GM18526 (cell line): ENCODE results near the gene APCDD1.

ENCODE experiments used
- POLR2A ChIP-seq: IDR thresholded peaks from 3 replicates; pipeline ENCODE4 v1.6.1; 2011; ENCODE audit not compliant: insufficient read length; ENCODE audit errors: extremely low read depth

The APCDD1 gene

DNA sequence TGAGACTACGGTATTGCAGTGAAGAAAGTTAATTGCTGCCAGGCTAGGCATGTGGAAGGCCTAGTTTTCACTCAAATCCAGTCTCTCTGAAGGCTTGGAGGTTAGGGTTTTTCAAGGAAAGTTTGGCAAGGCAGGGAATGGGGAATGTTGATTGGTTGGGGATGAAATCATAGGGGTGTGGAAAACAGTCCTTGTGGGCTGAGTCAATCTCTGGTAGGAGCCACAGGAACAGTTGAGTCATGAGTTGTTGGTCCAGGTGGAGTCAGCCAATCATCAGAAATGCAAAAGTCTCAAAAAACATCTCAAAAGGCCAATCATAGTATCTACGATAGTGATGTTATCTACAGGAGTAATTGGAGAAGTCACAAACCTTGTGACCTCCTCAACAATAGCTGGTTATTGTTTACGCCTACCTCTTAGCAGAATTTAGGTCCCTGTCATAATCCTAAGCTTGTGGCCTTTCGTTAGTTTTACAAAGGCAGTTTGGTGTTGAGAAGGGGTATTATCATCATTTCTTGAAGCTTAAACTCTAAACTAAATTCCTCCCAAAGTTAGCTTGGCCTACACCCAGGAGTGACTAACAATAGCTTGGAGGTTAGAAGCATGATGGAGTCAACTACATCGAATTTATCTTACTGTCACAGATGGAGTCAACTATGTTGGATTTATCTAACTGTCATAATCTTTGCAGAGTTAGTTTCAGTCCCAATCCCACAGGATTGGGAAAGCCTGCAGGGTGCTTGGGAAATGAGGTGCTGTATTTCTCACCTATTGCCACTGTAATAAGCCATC lies 33.7 kb upstream of the APCDD1 start:
- no peak for TF ChIP-seq POLR2A

DNA sequence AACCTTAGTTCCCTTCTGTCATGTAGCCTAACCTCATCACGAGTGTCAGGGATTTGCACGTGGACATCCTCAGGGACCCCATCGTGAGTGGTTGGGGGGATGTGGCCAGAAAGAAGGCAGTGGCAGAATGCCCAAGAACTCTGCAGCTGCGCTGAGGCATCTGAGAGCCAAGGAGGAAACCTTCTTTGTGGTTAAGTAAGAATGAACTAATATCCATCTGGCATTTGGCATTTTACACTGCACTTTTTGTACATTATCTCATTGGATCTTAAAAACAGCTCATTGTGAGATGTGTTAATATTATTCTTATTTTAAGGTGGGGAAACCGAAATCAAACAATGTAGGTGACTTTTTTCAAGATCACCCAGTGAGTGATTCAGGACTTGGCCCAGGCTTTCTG lies 32.6 kb upstream of the APCDD1 start:
- TF ChIP-seq POLR2A = no peak

DNA sequence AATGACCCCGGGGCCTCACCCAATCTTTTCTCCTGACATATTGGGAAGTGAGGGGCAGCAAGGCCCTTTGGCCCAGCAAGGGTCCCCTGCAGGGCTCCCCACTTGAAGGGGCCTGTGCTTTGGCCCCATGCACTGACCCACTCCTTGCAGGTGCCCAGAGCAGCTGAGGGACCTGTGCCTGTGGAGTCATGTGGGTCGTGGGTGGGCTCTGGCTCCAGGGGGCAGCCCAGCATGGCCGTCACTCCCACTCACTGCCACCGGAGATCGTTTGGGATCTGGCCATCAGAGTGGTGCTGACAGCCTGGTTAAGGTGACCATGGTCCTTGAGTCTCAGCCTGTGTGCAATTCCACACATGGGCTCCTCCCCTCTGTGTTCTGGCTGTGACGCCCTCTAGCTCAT lies 31.7 kb upstream of the APCDD1 start:
- no peak for TF ChIP-seq POLR2A

DNA sequence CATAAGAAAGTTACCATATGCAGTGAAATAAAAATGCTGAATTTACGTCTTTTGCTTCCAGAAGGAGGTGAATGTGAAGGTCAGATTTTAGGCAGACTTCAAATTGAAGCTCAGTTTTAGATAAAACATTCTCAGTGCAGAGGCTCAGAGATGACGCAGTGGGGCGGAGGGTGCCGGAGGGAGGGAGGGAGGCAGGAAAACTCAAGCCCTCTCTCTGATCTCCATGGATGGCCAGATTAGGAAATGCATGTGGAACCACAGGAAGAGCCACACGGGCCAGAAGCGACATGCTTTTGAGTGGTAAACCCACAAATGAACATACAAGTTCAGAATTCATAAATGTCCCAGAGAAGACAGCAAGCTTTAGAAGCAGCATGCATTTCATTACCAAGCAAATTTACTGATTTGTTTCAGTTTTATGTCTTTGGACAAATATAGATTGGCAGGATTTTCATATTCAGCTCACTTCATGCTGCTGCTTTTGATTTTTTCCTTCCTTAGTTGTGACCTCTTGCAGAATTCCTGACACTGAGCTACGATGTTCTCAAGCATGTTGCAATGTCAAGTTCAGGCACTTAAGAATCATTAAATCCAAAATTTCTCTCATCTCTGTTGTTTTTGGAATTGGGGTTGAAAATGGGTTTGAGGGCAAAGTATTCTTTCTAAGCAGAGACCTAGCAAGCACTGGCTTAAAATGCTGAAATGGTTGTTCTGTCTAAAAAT lies 29.7 kb upstream of the APCDD1 start:
- no peak for TF ChIP-seq POLR2A

DNA sequence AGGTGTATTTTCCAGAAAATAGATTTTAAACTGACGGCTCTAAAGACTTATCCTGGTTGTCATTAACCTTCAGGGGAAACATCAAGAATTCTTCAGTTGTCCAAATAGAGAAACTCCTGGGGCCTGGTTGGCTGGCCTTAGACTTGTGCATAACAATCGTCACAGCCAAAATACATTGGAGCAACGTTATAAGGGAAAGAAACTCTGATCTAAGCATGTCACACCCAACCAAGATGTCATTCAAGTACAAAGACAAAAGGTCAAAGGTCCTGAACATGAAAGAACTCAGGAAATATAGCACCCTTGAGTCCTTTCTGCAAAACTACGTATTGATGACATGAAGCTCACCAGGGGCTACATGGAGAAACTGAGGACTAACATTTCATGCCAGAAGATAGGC lies 23.8 kb upstream of the APCDD1 start:
- no peak for TF ChIP-seq POLR2A

DNA sequence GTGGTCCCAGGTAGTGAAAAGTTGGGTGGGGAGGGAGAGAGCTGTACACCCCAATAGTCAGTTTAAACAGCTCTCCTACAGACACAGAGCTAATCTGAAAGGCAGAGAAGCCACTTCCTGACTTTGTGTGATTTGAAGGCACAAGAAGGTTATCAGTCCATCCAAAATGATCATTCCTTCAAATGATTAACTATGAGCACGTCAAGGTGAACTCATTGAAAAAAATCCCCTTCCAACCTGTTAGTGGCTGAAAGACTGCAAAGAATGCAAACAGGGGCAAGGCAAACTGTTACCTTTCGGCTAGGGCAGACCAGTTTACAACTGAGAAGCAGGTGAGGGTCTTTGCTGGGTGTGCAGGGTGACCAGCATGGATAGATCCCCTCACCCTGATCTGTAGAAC lies 22.8 kb upstream of the APCDD1 start:
- no peak for TF ChIP-seq POLR2A

DNA sequence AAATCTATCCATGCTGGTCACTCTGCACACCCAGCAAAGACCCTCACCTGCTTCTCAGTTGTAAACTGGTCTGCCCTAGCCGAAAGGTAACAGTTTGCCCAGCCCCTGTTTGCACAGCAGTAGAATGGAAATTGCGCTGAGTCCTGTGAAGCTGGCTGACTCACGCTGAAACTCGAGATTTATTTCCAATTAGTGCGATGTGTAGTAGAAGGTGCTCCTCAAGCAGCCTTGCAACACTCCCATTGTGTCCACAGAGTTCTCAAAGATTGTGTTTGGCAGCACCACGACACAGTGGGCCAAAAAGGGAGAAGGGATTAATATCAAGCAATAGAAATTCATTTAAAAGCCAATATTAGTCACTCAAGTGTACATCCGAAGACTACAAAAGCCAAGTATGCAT lies 21.7 kb upstream of the APCDD1 start:
- TF ChIP-seq POLR2A = no peak

DNA sequence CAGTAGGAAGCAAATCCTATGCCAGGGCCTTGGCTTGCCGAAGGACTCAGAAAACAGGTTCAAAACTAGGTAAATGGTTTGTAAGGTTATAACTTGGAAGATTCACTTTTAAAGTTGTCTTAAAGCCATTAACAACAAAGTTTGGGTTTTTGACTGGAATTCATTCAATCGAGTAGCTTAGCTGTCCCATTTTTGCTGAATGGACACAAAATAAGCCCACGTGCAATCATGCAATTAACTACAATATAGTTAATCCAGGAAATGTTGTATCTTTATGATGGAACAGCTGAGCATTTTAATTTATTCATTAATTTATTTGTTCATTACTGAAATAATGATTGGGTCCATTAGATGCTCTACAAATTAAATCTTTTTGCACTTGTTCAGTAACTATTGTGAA lies 18.3 kb upstream of the APCDD1 start:
- TF ChIP-seq POLR2A = no peak

DNA sequence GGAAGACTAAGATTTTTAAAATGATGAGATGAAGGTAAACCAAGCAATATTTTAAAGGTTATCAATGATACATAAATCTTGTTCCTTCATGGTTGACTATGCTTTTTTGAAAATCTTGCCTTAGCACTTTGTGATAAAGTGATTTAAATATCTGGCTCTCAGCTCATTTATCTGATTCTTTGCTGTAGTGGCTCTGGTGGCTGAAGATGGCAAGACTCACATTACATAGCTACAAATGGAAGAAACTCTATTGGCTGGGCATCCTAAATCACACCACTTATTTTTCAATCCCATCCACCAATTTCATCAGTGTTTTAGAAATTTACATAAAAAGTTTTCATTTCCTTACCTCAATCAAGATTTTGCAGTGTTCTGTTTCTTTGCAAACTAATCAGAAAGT lies 16.6 kb upstream of the APCDD1 start:
- TF ChIP-seq POLR2A = no peak

DNA sequence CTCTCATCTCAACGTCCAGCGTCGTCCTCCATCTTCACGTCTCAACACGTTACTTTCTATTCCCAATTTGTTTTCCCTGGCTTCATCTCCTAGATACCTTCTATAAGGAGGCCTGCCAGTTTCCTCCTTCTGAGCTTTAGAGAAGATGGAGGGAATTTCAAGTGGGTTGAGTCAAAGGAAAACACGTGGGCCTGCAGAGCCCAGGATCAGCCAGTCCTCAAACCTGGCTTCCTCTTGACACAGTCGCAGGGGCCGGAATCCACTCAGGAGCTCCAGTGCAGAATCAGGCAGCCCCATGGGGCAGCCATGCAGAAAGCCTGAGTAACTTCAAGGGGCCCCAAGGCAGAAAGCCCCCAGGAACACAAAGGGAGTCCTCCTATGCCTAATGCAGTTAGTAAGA lies 14.5 kb upstream of the APCDD1 start:
- no peak for TF ChIP-seq POLR2A

DNA sequence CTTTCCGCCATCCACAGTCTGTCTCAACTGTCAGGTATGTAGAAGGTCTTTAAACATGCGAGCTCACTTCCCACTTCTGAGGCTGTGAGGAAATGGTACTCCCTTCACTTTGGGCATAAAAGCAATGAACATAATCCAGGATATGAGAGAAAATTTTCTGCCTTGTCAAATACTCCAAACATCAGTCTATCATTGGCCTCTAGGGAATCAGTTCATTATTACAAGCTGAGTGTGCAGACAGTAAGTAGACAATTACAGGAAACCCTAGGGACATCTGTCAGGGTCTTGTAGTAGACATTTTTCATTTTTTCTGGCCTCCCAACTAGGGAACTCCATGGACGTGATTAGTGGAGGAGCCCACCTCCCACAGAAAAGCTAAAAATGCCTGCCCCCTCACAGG lies 13.6 kb upstream of the APCDD1 start:
- TF ChIP-seq POLR2A = no peak

DNA sequence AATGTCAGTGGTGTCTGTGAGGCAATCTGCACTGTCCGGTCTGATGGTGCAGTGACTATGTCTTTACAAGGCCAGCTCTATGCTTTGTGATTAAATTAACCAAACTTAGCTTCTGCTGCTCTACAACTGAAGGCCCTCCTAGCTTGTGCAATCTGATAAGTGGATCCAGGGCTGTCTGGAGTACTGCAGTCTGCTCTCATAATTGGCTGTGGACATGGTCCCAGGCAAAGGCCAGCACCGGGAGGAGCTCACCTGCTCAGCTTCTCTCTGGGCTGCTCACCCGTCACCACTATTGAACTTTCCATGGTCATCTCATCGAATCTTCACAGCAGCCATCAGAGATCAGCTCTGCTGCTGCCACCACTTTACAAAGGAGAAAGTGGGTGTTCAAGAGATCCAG lies 13.0 kb upstream of the APCDD1 start:
- TF ChIP-seq POLR2A = no peak

DNA sequence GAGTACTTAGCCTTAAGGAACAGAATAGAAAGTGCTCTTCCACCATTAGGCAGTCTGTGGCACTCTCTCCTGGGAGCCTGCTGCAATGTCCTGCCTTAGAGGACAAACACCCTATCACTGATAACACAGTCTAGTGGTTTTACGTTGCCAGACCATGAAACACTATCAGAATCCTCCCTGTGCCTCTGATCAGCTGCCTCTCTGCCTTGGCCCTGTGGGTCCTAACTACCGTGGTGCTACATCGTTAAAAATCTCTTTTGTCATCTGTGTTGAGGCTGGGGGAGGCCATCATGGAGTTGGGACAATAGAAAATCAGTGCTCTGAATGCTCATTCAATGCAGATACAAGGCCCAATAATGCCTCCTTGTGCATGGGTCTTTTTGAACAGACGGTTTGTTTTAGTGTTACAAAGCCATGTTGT lies 11.9 kb upstream of the APCDD1 start:
- no peak for TF ChIP-seq POLR2A

DNA sequence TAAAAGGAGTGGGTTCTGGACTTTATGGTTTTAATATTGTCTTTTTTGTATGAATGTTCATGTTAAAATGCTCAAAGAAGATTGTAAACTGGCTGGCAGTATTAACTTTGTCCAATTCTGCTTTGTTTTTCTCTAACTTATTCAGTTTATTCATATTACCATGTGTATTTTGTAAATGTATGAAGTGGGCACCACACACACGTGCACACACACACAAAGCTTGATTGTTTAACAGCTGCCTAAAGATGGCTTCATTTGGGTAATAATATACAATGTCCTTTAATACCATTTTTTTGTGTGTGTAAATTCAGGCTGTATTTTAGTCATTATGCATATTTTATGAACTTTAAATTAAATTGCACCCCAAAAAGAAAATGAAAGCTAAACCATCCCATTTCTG lies 11.4 kb upstream of the APCDD1 start:
- TF ChIP-seq POLR2A = no peak

DNA sequence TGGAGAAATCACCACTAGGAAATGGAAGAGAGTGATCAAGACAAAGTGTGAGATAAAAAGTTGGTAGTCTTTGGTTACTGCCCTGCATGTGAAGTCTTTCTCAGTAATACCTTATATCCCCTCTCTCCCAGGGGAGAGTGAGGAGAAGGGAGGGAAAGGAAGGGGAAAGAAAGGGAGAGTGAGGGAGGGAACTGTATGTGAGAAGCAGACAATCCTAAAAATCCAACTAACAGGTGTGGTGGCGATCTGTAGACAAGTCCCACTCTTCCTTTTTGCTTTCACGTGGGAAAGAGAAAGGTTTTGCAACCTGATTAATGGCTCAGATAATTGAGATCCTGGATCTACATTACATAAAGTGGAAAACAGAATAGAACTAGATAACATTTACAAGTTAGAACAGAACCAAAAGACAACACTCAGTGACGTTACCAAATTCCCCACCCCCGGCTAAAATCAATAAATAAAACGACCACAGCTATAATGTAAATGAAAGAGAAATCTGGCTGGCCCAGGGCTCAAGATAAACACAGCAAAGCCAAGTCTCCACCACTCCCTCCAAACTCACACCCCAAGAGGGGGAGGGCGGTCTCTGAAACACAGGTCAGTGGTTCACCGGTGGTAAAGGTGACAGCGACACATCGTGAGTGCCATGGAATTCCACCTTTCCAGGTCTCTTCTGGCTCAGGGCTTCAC lies 10.0 kb upstream of the APCDD1 start:
- no peak for TF ChIP-seq POLR2A

DNA sequence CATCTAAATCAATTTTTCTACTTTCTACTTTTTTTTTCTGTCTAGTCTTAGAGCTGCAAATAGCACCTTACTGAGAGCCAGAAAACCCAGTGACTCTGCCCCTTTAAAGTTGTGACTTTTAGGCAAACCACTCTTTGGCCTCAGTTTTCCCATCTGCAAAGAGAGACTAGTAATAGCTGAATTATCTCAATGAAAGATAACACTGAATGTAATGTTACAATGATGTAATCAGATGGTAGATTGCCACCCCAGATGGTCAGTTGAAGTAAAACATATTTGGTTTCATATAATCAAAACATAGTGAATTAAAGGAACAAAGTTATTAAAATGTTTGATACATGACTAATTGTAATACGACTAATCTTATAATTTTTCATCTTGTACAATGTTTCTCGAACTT lies 5.0 kb upstream of the APCDD1 start:
- no peak for TF ChIP-seq POLR2A
